GM18502 (cell line): ENCODE measurements around the gene EMC1.
"Not testable (repeated sequence)": the region's sequence is repeated elsewhere in the genome, so short reads cannot be mapped to it uniquely, and the experiment has no call there.

Source experiments
- ATAC-seq: cut with Tn5 transposase; IDR thresholded peaks from one replicate; pipeline ENCODE4 v1.9.1; 2021; ENCODE audit warnings: mild to moderate bottlenecking; ENCODE audit not compliant: unreplicated experiment, poor library complexity

EMC1 gene

DNA sequence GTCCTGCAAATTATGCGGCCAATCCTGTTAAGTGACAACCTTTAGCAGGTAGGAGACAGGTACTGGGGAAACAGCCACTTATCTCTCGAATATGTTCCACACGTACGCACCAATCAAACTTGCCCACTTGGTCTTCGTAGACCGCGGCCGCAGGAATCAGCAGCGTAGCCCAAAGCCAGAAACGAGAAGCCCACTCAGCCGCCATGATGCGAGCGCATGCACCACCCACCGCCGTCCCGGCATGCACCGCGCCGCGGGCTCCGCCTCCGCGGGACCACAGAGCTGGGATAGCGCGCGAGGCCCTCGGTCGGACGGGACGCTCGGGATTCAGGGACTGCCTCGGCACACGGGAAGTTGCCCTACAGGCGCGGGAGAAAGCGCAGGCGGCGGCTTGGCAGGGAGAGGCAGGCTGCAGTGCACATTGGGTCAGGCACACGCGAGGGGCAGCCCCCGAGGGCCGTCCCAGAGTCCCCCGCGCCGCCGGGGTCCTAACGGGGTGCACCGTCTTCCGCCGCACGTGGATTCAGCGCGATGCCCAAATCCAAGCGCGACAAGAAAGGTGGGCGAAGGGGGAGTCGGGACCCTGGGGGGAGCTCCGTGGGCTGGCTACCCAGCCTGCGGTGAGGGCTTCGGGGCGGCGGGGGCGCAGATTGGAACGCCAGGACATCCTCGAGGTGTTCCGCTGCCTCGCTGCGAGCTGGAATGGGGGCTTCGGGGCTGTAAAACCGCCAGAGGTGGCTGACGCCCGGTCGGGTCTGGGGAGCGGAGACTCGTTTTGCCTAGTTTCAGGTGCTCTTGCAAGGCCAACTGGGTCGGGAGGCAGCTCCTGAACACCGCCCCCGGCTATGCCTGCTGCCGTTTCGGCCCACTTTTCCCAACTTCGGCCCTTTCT is at the start of gene EMC1, which contains the start of gene MRTO4:
TSS of gene EMC1 (minus strand) at position 220 of the 892 bp plus-strand sequence. CDS start at position 205, 15 bp downstream.
TSS of gene MRTO4 (plus strand) at position 501 of the 892 bp plus-strand sequence. CDS start at position 532, 31 bp downstream.
- peak; percentile 87 for ATAC-seq

DNA sequence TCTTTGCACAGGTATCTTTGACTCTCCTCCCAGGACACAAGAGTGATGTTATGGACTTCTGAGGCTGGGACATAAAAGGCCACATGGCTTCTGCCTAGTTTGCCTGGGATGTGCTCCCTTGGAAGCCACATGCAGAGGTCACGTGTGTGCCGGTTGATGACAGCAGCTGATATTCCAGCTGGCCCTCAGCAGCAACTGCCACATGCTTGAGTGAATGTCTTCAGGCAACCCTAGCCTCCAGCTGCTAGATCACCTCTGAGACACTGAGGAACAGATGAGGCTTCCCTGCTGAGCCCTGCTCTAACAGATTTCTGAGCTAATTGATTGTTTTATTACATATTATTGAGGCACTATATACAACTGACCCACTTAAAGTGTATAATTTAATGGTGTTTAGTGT is 48.9 kb upstream of the EMC1 start:
- no peak for ATAC-seq

DNA sequence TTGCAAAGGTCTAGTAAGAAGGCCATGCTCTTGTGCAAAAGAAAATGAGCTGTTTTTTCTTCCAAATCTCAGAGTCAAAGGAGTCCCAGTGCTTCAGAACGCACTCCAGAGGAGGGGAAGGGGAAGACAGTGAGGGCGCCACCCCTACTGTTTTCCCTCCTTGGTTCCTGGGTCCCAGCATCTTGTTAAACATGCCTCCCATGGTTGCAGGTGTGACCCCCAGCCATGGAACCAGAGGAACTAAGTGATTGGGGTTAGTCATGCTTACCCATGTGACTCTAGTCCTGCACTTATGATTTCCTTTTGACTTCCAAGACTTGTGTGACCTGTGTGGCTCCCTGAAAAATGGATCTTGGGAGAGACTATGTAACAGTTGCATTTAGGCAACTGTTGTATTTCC is 43.3 kb upstream of the EMC1 start:
- no peak for ATAC-seq

DNA sequence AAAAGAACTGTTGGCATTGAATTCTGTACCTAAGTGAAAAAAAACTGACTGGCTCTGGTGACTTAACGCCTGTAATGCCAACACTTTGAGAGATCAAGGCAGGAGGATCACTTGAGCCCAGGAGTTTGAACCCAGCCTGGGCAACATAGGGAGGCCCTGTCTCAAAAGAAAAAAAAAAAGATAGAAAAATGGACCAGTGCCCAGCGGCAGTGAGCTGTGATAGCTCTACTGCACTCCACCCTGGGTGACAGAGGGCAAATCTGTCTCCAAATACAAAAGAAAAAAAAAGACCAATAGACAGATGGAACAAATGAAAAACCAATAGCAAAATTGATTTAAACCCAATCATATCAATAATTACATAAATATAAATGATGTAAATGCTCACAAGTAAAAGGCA is 37.9 kb upstream of the EMC1 start:
- ATAC-seq = no peak

DNA sequence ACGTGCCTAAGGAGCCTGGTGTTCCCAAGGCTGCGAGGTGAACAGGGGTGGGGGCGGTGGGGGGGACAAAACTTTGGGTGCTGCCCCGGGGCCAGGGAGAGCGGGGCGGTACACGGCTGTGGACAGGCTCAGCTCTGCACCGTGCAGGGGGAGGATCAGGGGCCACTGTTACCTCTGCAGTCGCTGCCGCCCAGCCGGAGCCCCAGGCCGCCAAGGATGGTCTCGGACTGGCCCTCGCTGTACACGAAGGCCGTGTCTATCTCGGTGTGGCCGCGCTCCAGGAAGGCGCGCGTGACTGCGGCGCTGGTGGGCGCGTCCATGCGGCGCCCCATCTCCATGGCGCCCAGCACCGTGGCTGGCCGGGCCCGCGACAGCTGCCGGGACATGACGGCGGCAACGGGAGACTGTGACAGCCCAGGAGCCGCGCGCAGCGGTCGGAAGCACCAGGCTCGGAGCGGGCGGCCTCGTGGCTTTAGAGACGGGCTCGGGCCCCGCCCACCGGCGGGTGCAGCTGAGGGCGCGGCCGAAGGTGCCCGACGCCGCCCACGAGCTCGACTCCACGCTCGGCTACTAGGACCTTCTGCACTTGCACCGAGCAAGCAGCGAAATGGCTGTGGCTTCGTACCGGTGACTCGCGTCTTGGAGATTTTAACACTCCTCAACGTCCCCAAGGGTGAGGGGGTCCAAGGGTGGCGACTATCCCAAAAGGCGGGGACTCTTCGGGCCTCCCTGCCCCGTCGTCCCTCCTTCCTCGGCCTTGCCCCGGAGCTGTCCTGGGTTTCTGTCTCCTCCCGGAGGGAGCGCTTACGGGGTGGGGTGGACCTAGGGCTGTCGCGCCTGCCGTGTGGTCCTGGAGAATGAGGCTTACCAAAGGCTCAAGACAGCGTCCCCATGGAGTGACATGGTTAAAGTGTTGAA is 37.3 kb upstream of the EMC1 start, which contains the start of gene AKR7A3:
TSS of gene AKR7A3 (minus strand) at position 447 of the 918 bp plus-strand sequence. CDS start at position 386, 61 bp downstream.
- ATAC-seq = not testable (repeated sequence)

DNA sequence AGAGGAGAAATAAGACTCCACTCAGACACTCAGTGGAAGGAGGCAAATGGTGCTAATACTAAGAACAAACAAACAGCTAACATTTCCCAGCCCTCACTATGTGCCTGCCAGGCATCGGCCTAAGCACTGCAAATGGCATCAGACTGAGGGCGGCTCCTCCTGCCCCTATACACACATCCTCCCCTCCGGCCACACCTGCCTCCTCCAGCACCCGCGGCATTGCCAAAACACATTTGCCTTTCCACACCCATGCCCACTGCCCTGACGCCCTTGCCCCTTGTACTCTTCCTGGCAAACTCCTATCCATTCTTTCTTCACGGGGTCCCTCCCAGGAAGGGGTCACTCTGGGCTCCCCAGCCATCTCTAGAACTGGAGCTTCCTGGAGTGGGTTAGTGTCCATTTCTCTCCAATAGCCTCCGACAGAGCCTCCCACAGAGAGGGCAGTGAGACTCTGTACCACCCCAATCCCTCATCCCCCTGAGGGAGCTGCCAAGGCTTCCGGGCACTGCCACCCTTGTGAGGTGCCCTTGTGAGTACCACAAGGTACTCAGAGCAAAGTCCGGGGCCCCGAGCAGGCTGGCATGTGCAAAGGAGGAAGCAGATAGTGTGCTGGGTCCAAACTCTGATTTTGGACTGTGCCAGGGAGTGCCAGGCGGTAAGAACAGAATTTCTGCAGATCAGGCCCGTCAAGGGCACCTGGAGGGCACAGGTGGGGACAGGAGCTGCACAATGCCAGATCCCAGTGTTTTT is 36.3 kb upstream of the EMC1 start:
- no peak for ATAC-seq

DNA sequence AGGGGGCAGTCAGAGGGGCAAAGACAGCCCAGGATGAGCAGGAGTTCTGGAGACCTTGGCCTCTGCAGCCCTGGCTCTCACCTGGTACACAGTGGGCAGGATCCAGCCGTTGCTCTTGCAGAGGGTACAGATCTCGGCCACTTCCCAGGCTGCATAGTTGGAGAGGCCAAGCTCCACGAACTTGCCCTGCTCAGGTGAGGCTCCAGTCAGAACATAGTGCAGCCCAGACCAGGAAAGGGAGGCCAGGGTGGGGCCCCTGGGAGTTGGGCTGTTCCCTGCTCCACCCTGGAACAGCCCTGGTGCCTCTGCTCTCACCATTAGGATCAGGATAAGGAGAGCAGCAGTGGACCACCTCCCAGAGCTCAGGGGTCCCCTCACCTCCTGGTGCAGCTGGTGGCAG is 34.5 kb upstream of the EMC1 start:
- not testable (repeated sequence) for ATAC-seq

DNA sequence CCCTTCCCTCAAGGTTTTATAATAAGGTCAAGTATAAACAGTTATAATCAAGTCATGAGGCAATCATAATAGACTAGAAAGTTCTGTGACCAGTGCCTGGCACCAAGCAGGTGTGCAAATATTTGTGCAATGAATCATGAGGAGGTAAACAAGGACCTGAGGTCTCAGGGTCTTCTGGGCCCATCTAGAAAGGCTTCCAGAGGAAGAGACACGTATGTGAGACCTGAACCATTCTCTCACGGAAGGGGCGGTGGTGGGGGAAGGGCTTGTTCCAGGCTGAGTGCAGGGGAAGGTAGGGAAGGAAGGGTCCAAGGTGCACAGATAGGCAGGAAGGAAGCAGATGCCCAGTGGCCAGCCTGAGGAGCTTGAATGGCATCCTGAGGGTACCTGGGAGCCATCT is 34.0 kb upstream of the EMC1 start:
- not testable (repeated sequence) for ATAC-seq

DNA sequence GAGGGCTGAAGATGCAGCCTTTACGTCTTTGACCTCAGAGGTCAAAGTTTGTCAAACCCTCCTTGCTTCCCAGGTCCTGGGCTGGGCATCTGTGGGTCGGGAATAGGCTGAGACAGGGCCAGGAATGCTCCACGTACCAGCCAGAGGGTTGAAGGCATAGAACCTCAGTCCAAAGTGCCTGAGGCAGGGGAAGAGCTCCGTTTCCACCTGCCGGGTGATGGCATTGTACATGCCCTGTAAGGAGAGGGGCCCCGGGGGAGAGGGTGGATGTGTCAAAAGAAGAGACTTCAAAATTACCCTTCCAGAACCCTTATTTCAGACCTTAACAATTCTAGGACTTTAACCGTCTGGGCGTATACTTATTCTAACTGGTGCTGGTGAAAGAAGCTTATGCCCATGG is 33.6 kb upstream of the EMC1 start:
- ATAC-seq = no peak

GRCh38 chr1:19283891-19284290 is 32.6 kb upstream of the EMC1 start:
- no peak for ATAC-seq

DNA sequence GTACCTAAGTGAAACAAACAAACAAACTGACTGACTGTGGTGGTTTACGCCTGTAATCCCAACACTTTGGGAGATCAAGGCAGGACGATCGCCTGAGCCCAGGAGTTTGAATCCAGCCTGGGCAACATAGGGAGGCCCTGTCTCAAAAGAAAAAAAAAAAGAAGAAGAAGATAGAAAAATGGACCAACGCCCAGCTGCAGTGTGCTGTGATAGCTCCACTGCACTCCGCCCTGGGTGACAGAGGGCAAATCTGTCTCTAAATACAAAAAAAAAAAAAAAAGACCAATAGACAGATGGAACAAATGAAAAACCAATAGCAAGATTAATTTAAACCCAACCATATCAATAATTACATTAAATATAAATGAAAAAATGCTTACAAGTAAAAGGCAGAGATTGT is 23.3 kb upstream of the EMC1 start:
- no peak for ATAC-seq

DNA sequence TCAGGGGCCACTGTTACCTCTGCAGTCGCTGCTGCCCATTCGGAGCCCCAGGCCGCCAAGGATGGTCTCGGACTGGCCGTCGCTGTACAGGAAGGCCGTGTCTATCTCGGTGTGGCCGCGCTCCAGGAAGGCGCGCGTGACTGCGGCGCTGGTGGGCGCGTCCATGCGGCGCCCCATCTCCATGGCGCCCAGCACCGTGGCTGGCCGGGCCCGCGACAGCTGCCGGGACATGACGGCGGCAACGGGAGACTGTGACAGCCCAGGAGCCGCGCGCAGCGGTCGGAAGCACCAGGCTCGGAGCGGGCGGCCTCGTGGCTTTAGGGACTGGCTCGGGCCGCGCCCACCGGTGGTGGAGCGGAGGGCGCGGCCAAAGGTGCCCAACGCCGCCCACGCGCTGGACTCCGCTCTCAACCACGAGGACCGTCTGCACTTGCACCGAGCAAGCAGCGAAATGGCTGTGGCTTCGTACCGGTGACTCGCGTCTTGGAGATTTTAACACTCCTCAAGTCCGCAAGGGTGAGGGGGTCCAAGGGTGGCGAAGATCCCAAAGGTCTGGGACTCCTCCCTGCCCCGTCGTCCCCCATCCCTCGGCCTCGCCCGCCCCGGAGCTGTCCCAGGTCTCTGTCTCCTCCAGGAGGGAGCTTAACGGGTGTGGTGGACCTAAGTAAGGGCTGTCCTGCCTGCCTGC is 22.7 kb upstream of the EMC1 start:
- not testable (repeated sequence) for ATAC-seq

GRCh38 chr1:19273106-19273843 is 22.0 kb upstream of the EMC1 start:
- ATAC-seq = no peak

DNA sequence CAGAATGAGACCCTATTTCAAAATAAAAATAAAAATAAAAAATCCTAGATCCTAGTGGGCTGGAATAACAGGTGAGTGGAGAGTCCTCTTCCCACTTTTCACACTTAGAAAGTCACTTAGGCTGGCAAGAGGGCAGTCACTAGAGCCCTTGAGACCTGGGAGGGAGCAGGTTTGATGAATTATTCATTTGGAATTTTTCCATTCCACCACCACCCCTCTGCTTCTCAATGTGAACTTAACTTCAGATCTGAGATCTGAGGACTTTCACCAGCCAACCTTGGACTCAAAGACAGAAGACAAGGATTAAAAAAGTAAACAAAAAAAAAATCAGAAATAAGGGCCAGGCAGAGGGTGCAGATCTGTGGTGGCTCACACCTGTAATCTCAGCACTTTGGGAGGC is 20.7 kb upstream of the EMC1 start:
- ATAC-seq = no peak

- not testable (repeated sequence) for ATAC-seq
Measured at GRCh38 chr1:19270343-19270730, 19.0 kb upstream of the EMC1 start.

DNA sequence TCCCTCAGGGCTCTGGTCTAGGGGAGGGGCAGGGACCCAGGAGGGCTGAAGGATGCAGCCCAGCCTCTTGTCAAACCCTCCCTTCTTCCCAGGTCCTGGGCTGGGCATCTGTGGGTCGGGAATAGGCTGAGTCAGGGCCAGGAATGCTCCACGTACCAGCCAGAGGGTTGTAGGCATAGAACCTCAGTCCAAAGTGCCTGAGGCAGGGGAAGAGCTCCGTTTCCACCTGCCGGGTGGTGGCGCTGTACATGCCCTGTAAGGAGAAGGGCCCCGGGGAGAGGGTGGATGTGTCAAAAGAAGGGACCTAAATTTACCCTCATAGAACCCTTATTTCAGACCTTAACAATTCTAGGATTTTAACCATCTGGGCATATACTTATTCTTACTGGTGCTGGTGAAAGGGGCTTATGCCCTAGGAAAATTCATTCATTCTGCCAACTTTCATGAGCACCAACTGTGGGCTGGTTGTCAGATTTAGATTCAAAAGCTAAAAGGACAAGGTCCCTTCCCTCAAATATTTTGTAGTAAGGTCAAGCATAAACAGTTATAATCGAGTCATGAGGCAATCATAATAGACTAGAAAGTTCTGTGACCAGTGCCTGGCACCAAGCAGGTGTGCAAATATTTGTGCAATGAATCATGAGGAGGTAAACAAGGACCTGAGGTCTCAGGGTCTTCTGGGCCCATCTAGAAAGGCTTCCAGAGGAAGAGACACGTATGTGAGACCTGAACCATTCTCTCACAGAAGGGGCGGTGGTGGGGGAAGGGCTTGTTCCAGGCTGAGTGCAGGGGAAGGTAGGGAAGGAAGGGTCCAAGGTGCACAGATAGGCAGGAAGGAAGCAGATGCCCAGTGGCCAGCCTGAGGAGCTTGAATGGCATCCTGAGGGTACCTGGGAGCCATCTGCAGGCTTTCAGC is 18.4 kb upstream of the EMC1 start:
- ATAC-seq = not testable (repeated sequence)

DNA sequence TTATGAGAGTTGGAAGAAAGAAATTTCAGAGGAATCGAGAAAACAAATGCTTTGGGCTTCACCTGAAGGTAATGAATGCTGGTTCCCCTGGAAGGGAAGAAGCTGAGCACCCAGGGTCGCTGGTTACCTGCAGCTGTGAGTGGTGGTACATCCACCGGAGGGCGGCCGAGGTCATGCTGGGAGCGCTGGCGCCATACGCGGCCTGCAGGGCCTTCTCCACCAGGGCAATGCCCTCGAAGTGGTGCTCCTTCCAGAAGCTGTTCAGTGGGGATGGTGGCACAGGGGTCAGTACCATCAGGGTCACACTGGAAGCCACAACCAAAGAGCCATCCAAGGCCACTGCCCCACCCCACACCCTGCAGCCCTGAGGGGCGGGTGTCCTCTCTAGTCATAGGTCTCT is 17.1 kb upstream of the EMC1 start:
- no peak for ATAC-seq

- no peak for ATAC-seq
Measured at GRCh38 chr1:19262744-19263143, 11.4 kb upstream of the EMC1 start.
